Pancreas (tissue), 10 donors: ENCODE measurements around the gene ANKS1B. TPM values are rescaled to one million over a fixed set of nuclear protein-coding genes. Genes with fewer than 3 reads are reported as not detected.

ENCODE experiments used
- ATAC-seq, 4 donors: fragments of 200-7000 bp; cut with Tn5 transposase; one replicate each; pipeline versions ENCODE4 v1.8.0 to v1.9.1; 2020; ENCODE audit warnings: mild to moderate bottlenecking in 4 of 4, moderate library complexity in 4 of 4
- DNase-seq, 6 donors: peaks; one replicate each; pipeline ENCODE4 v3.0.0-alpha.2; 2020
- FAIRE-seq: peaks from 2 replicates; lab custom pipeline; 2012; peaks lifted over from hg19 to GRCh38; lab: Jason Lieb, UNC
- H3K27ac ChIP-seq, 4 donors: fragments of 200-600 bp; sonication (generic); 1 replicate in 3 of 4; 2 replicates in 1 of 4; pipeline versions ENCODE4 v1.5.0 to v1.8.0; 2020
- H3K27me3 ChIP-seq, 4 donors: fragments of 200-600 bp; one replicate each; pipeline ENCODE4 v1.8.0; 2021
- H3K36me3 ChIP-seq, 3 donors: fragments of 200-600 bp; sonication (generic) in 1 of 3; one replicate each; pipeline versions ENCODE4 v1.5.0 to v1.8.0; 2020 to 2021
- H3K4me1 ChIP-seq, 3 donors: fragments of 200-600 bp; one replicate each; pipeline ENCODE4 v1.8.0; 2021
- H3K4me3 ChIP-seq, 4 donors: fragments of 200-600 bp; sonication (generic) in 2 of 4; one replicate each; pipeline versions ENCODE4 v1.5.0 to v1.8.0; 2020 to 2021
- H3K9me3 ChIP-seq, 4 donors: fragments of 200-600 bp; one replicate each; pipeline ENCODE4 v1.8.0; 2021
- whole genome bisulfite sequencing, 2 donors: extraction: QIAGEN DNeasy Blood & Tissue Kit; methylation state at CpG; one replicate each; pipeline ENCODE4 v1.1.7; 2013; 5-methylcytosine and 5-hydroxymethylcytosine counted together
- intact Hi-C, 3 donors: fragments of 100-400 bp; cut with DNase I; formaldehyde crosslinking; loops; one replicate each; pipeline versions ENCODE4 v1.11.1 to v1.14.2; 2022
- polyA plus RNA-seq, 2 donors: library from polyadenylated mRNA; stranded (reverse); fragments of 200-250 nt; gene quantifications; one replicate each; pipeline ENCODE4 v1.2.3, GENCODE V29; 2013
- total RNA-seq, 6 donors: library from RNA; stranded (reverse); fragmentation: NEBNext Ultra II Directional in 4 of 6; extraction: Animal tissue kit (Norgen Biotek cat#: 25700) in 4 of 6; gene quantifications; one replicate each; pipeline versions ENCODE4 v1.2.1 to v1.2.4, GENCODE V29; 2021 to 2023
- TF ChIP-seq, protein P1 (sequence below), 4 donors: fragments of 200-600 bp; sonication (generic) in 3 of 4; IDR thresholded peaks; one replicate each; pipeline versions ENCODE4 v1.5.0 to v1.8.0; 2021; ENCODE audit warnings: antibody characterized with exemption in 4 of 4
- donor health status: healthy with polysubstance abuse.
- donor health status: DM: no; HTN: no; CAD: no; lungs with moderate emphysema.
- donor health status: DM: no; HTN: no; CAD: no.
- donor health status: control.
- donor health status: control.
- donor health status: Bipolar disorder and iron deficiency.
- donor health status: DM: yes; HTN: yes; CAD: no.
- donor health status: DM: no; HTN: no; CAD: no.
- donor health status: DM: no; HTN: no; CAD: no.
- donor health status: DM: yes; HTN: yes; CAD: no.

The ANKS1B gene
- total and polyA plus RNA-seq, 8 donors, result 0.49 to 3.2 (median 1.9) TPM

DNA sequence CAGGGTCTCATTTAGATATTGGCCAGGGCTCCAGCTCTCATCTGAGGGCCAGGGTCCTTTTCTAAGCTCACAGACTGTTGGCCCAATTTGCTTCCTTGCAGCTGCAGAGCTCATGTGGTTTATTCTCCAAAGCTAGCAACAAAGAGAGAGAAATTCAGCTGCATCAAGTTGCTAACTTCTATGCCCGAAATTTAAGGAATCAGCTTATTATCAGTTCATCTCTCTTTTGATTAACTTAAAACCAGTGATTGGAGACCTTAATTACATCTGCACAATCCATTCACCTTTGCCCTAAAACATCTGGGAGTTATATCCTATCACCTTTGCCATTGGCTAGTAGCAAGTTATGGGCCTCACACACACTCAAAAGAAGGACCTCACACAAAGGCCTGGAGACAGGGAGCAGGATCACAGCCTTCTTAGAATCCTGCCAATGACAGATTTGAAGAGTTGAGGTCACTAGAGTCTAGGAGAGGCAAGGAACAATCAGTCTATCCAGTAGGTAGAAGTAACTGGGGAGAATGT is 596.0 kb downstream of the ANKS1B start:
- ATAC-seq, result no peak
- Histone ChIP-seq H3K4me3 (no peak overlapping the region), H3K36me3 (no peaks in the 10 kb centered on the region), H3K27ac (no peak overlapping the region), H3K27me3 (no peaks in the 10 kb centered on the region), H3K4me1 (no peaks in the 10 kb centered on the region), H3K9me3 (no peaks in the 10 kb centered on the region)
- TF ChIP-seq, protein P1, sequence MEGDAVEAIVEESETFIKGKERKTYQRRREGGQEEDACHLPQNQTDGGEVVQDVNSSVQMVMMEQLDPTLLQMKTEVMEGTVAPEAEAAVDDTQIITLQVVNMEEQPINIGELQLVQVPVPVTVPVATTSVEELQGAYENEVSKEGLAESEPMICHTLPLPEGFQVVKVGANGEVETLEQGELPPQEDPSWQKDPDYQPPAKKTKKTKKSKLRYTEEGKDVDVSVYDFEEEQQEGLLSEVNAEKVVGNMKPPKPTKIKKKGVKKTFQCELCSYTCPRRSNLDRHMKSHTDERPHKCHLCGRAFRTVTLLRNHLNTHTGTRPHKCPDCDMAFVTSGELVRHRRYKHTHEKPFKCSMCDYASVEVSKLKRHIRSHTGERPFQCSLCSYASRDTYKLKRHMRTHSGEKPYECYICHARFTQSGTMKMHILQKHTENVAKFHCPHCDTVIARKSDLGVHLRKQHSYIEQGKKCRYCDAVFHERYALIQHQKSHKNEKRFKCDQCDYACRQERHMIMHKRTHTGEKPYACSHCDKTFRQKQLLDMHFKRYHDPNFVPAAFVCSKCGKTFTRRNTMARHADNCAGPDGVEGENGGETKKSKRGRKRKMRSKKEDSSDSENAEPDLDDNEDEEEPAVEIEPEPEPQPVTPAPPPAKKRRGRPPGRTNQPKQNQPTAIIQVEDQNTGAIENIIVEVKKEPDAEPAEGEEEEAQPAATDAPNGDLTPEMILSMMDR (IDR thresholded peaks at IDR 0.05), result no peak
- intact Hi-C loops, result no loop called here
- no peak for DNase-seq
- 51 to 57% methylated on average over 1 of the region's 1 CpG for WGBS, 2 donors
- no peak for FAIRE-seq

DNA sequence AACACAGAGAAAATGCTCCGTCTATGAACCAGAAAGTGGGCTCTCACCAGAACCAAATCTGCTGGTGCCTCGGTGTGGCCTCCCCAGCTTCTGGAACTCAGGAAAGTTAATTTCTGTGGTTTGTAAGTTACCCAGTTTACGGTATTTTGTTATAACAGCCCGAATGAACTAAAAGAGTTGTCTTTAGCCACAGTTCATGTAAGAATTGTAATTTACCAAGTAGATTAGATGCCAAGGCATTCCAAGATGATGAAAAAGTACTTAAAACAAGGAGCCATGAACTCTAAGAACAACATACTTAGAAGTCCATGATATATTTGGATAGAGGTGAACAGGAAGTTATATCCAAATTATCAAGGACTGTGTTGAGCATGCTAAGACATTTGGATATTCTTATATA is 597.1 kb downstream of the ANKS1B start:
- ATAC-seq (no peak), FAIRE-seq (no peak), DNase-seq (no peak)
- intact Hi-C loops, result no loop called here
- H3K27me3 ChIP-seq, result no peaks in the 10 kb centered on the region
- H3K36me3 ChIP-seq, result no peaks in the 10 kb centered on the region
- TF ChIP-seq, protein P1 (IDR thresholded peaks at IDR 0.05), result no peak
- no peak overlapping the region for H3K4me3 ChIP-seq
- no peak overlapping the region for H3K27ac ChIP-seq
- H3K9me3 ChIP-seq, result no peaks in the 10 kb centered on the region
- H3K4me1 ChIP-seq, result no peaks in the 10 kb centered on the region
- 72 to 73% methylated on average over 4 of the region's 4 CpGs for WGBS, 2 donors

GRCh38 chr12:99386907-99387306 is 597.8 kb downstream of the ANKS1B start:
- no peak for FAIRE-seq
- intact Hi-C loops, result no loop called here
- H3K36me3 ChIP-seq, result no peaks in the 10 kb centered on the region
- no peak overlapping the region for H3K4me3 ChIP-seq
- TF ChIP-seq, protein P1 (IDR thresholded peaks at IDR 0.05), result no peak
- no peak for ATAC-seq
- WGBS, 2 donors, result 16 to 27% methylated on average over 2 of the region's 2 CpGs
- H3K27ac ChIP-seq, result no peak overlapping the region
- no peaks in the 10 kb centered on the region for H3K9me3 ChIP-seq
- H3K4me1 ChIP-seq, result no peaks in the 10 kb centered on the region
- H3K27me3 ChIP-seq, result no peaks in the 10 kb centered on the region
- DNase-seq, result no peak

GRCh38 chr12:99383258-99383657 is 601.5 kb downstream of the ANKS1B start:
- no peak for DNase-seq
- WGBS, 2 donors, result 62 to 77% methylated on average over 4 of the region's 4 CpGs
- intact Hi-C loops, result no loop called here

DNA sequence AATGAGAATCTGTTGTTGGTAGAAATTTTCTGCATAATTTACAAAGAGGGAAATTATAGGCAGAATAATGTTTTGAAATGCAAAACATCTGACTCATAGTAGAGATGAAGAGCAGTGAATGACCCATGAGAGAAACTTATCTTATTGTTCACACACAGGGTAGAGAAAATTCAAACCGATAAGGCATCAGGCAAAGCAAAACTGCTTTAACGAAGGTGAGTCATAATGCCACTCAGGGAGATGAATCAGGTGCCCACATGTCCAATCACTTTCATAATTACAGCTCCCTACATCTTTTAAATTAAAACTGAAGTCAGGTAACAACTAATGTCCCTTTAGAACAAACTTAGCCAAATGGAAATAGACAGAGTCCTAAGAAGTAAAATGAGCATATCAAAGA is 602.7 kb downstream of the ANKS1B start:
- FAIRE-seq (no peak), DNase-seq (no peak)
- 42 to 51% methylated on average over 2 of the region's 2 CpGs for WGBS, 2 donors

More at GRCh38 chr12:99383258-99383657, 601.5 kb downstream of the ANKS1B start:
- H3K4me3 ChIP-seq, result no peak overlapping the region
- TF ChIP-seq, protein P1 (IDR thresholded peaks at IDR 0.05), result no peak
- FAIRE-seq (no peak), ATAC-seq (no peak)
- H3K36me3 ChIP-seq, result no peaks in the 10 kb centered on the region
- no peak overlapping the region for H3K27ac ChIP-seq
- no peaks in the 10 kb centered on the region for H3K27me3 ChIP-seq
- no peaks in the 10 kb centered on the region for H3K4me1 ChIP-seq
- no peaks in the 10 kb centered on the region for H3K9me3 ChIP-seq

More for the DNA sequence above, 602.7 kb downstream of the ANKS1B start:
- TF ChIP-seq, protein P1 (IDR thresholded peaks at IDR 0.05), result no peak
- no peak overlapping the region for H3K4me3 ChIP-seq
- no peaks in the 10 kb centered on the region for H3K36me3 ChIP-seq
- no peaks in the 10 kb centered on the region for H3K27me3 ChIP-seq
- no peak overlapping the region for H3K27ac ChIP-seq
- no peaks in the 10 kb centered on the region for H3K9me3 ChIP-seq
- no peak for ATAC-seq
- intact Hi-C loops, result no loop called here
- no peaks in the 10 kb centered on the region for H3K4me1 ChIP-seq
